ENCODE data around the gene F2RL1.
"Not testable (repeated sequence)": the region's sequence is repeated elsewhere in the genome, so short reads cannot be mapped to it uniquely, and the experiment has no call there.

The F2RL1 gene

GRCh38 chr5:76821136-76821535 lies 2.3 kb downstream of the F2RL1 start:
- peaks cover 32% of the 10 kb centered on the region for H3K27me3 ChIP-seq
- H3K4me3 ChIP-seq (ENCODE audit: low read depth, low read length): no peak overlapping the region
- H3K9me3 ChIP-seq: no peaks in the 10 kb centered on the region
- no peak for TF ChIP-seq CTCF (IDR thresholded peaks at IDR 0.05; ENCODE audit: low read depth, low read length)
- no peak for DNase-seq
- H3K4me1 ChIP-seq: no peaks in the 10 kb centered on the region
- no peaks in the 10 kb centered on the region for H3K36me3 ChIP-seq

GRCh38 chr5:76822105-76822731 lies 3.4 kb downstream of the F2RL1 start:
- H3K36me3 ChIP-seq; H3K4me1 ChIP-seq; H3K4me3 ChIP-seq (ENCODE audit: low read depth, low read length): not testable (repeated sequence)

DNA sequence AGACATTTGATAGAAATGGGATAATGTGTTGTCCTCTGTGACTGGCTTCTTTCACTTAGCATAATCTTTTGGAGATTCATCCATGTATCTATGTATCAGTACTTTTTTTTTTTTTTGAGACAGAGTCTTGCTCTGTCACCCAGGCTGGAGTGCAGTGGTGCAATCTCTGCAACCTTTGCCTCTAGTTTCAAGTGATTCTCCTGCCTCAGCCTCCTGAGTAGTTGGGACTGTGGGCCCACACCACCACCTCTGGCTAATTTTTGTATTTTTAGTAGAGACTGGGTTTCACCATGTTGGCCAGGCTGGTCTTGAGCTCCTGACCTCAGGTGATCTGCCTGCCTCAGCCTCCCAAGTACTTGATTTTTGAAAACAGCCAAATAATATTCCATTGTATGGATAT lies 7.6 kb downstream of the F2RL1 start:
- not testable (repeated sequence) for H3K4me1 ChIP-seq; DNase-seq; H3K36me3 ChIP-seq; H3K27me3 ChIP-seq; H3K4me3 ChIP-seq (ENCODE audit: low read depth, low read length); H3K9me3 ChIP-seq

More at GRCh38 chr5:76822105-76822731, 3.4 kb downstream of the F2RL1 start:
- H3K9me3 ChIP-seq, DNase-seq: not testable (repeated sequence)
- peaks cover 32% of the 10 kb centered on the region for H3K27me3 ChIP-seq

DNA sequence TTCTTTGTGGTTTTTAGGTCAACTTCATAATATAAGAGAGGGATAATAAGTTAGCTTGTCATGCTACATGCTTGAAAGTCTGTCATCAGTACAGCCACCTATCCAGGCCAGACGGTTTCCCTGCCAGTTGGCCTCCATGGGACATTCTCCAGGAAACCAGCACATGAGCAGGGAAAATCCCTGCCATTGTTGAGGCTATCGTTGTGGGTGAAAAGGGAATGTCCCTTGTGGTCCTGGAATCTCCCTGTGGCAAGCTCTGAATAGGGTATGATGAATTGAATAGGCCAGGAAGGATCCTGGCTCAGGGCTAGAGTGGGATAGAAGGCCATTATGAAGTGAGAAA lies 12.3 kb downstream of the F2RL1 start:
- Histone ChIP-seq H3K4me3 (ENCODE audit: low read depth, low read length) (no peak overlapping the region), H3K27me3 (no peaks in the 10 kb centered on the region; the same call in 1 of the 2 replicates), H3K36me3 (no peaks in the 10 kb centered on the region), H3K9me3 (no peaks in the 10 kb centered on the region), H3K4me1 (no peaks in the 10 kb centered on the region)
- DNase-seq: no peak
- TF ChIP-seq CTCF (IDR thresholded peaks at IDR 0.05; ENCODE audit: low read depth, low read length): no peak

DNA sequence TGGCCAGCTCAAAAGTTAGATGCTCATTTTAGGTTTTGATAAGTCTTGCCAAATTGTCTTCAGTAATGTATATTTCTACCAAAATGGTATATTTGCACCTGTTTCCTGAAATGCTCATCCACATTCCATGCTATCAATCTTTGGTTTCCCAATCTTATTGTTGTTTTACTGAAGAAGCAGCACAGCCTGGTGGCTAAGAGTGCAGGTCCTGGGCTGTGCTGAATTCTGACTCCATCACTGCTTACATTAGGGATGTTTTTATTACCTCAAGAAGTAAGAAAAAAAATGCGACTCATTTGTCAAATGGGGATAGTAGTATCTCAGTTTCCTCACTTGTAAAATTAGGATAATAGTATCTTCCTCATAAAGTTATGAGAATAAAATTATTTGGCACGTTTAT lies 17.4 kb downstream of the F2RL1 start:
- no peak for TF ChIP-seq CTCF (IDR thresholded peaks at IDR 0.05; ENCODE audit: low read depth, low read length)
- no peaks in the 10 kb centered on the region for H3K36me3 ChIP-seq
- no peak overlapping the region for H3K4me3 ChIP-seq (ENCODE audit: low read depth, low read length)
- no peaks in the 10 kb centered on the region for H3K4me1 ChIP-seq
- H3K27me3 ChIP-seq: no peaks in the 10 kb centered on the region; the same call in 1 of the 2 replicates
- no peak for DNase-seq
- no peaks in the 10 kb centered on the region for H3K9me3 ChIP-seq

DNA sequence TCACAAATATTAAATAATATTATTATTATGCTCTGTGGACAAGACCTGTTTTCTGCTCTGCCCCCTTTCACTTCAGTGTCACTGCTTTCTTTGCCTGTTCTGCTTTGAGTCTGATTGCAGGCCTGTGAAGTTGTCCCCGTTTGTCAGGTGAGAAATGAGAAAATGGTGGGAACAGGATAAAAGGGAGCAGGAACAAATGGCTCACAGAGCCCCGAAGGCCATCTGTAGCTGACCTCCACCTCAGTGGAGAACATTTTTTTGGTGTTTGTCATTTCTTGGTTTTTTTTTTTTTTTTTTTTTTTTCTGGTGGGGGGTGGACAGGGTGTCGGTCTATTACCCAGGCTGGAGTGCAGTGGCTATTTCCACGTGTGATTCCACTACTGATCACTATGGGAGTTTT lies 17.8 kb downstream of the F2RL1 start:
- no peaks in the 10 kb centered on the region for H3K36me3 ChIP-seq
- no peak for TF ChIP-seq CTCF (IDR thresholded peaks at IDR 0.05; ENCODE audit: low read depth, low read length)
- no peaks in the 10 kb centered on the region for H3K4me1 ChIP-seq
- no peaks in the 10 kb centered on the region for H3K9me3 ChIP-seq
- DNase-seq: no peak
- no peaks in the 10 kb centered on the region; the same call in 1 of the 2 replicates for H3K27me3 ChIP-seq
- H3K4me3 ChIP-seq (ENCODE audit: low read depth, low read length): no peak overlapping the region

- TF ChIP-seq CTCF (IDR thresholded peaks at IDR 0.05; ENCODE audit: low read depth, low read length): no peak
- no peak for DNase-seq
- no peaks in the 10 kb centered on the region for H3K27me3 ChIP-seq
Observed at GRCh38 chr5:76838481-76839261, 19.8 kb downstream of the F2RL1 start.

More at GRCh38 chr5:76838481-76839261, 19.8 kb downstream of the F2RL1 start:
- H3K36me3 ChIP-seq: no peaks in the 10 kb centered on the region
- no peaks in the 10 kb centered on the region for H3K4me1 ChIP-seq
- H3K4me3 ChIP-seq (ENCODE audit: low read depth, low read length): no peak overlapping the region
- H3K9me3 ChIP-seq: no peaks in the 10 kb centered on the region

Data from BE2C (cell line).